ENCODE data around the gene COCH. TPM values are rescaled to one million over a fixed set of nuclear protein-coding genes. Genes with fewer than 3 reads are reported as not detected.

The COCH gene
- total and polyA plus RNA-seq, 10 of the 15 experiments (the other 5 are each of a cell fraction or from before 2014, with no cell fraction given) = 1.8 to 8.3 (median 5.1) TPM

- peak; percentile 53 for TF ChIP-seq SKIL (IDR thresholded peaks at IDR 0.05; ENCODE audit: low read depth, poor library complexity, severe bottlenecking)
- no peak for TF ChIP-seq NR2C1 (IDR thresholded peaks at IDR 0.05)
- TF ChIP-seq USF1 (IDR thresholded peaks at IDR 0.05; ENCODE audit: borderline replicate concordance, extremely low read length, insufficient read depth, low read depth, low read length) = no peak
- TF ChIP-seq IKZF2 (IDR thresholded peaks at IDR 0.05) = peak; percentile 81 to 84
- TF ChIP-seq ZNF592 (IDR thresholded peaks at IDR 0.05) = no peak
- TF ChIP-seq RAD51 (IDR thresholded peaks at IDR 0.05) = no peak
- TF ChIP-seq ETV6 (conservative IDR thresholded peaks at IDR 0.05 in 1 of 2, IDR thresholded peaks at IDR 0.05 in 1 of 2; ENCODE audit: borderline replicate concordance in 1 of 2, low read depth in 1 of 2) = no peak
- no peak; the same call in 1 of the 2 replicates for TF ChIP-seq MTA3 (IDR thresholded peaks at IDR 0.05; ENCODE audit: borderline replicate concordance, low read length)
- no peak for TF ChIP-seq ZNF622 (IDR thresholded peaks at IDR 0.05)
- no peak for TF ChIP-seq IRF5 (IDR thresholded peaks at IDR 0.05; ENCODE audit: borderline replicate concordance)
- TF ChIP-seq NFYB (IDR thresholded peaks at IDR 0.05; ENCODE audit: insufficient read depth, low read depth, low read length) = no peak
- TF ChIP-seq ZNF384 (IDR thresholded peaks at IDR 0.05; ENCODE audit: borderline replicate concordance, low read depth, low read length) = no peak
- TF ChIP-seq IKZF1 (conservative IDR thresholded peaks at IDR 0.05) = peak; percentile 74
- TF ChIP-seq ZNF274 (IDR thresholded peaks at IDR 0.05; ENCODE audit: insufficient read depth, insufficient read length) = no peak
- no peak for TF ChIP-seq SMAD1 (IDR thresholded peaks at IDR 0.05; ENCODE audit: low read depth, partially characterized antibody)
- TF ChIP-seq RCOR1 (conservative IDR thresholded peaks at IDR 0.05; ENCODE audit: low read depth, low read length) = no peak
- 0 out of 2 replicates have a peak, but pooled peaks have one; percentile 28 for TF ChIP-seq NFIC (IDR thresholded peaks at IDR 0.05; ENCODE audit: low read depth, low read length)
- TF ChIP-seq SREBF2 (IDR thresholded peaks at IDR 0.05; ENCODE audit: low read length) = no peak
- peak; percentile 25; the same call in 1 of the 2 replicates for TF ChIP-seq ATF2 (IDR thresholded peaks at IDR 0.05; ENCODE audit: low read length)
- no peak for TF ChIP-seq SRF (IDR thresholded peaks at IDR 0.05; ENCODE audit: low read depth in 2 of 2, low read length in 2 of 2)
Observed at GRCh38 chr14:30849354-30849753, 25.0 kb upstream of the COCH start (continued).

Data from GM12878 (cell line).